GM13976 (cell line): ENCODE measurements around the gene SMIM11.
"Not testable (repeated sequence)": the region's sequence is repeated elsewhere in the genome, so short reads cannot be mapped to it uniquely, and the experiment has no call there.

Source experiments
- DNase-seq: peaks from one replicate; pipeline ENCODE4 v3.0.0; 2012; ENCODE audit warnings: low spot score
- in situ Hi-C: fragments of 300-500 bp; cut with MboI; formaldehyde crosslinking; loops from one replicate; pipeline ENCODE4 v1.12.0; 2022; ENCODE audit warnings: low sequenced_read_pairs, mixed read lengths, inconsistent platforms; ENCODE audit not compliant: unreplicated experiment
- TF ChIP-seq, protein P1 (sequence below): IDR thresholded peaks from 2 replicates; pipeline ENCODE4 v1.5.1; 2012; ENCODE audit warnings: borderline replicate concordance, mild to moderate bottlenecking; ENCODE audit not compliant: insufficient read depth; ENCODE audit errors: extremely low read depth, missing control alignments, control extremely low read depth

SMIM11 gene, protein sequence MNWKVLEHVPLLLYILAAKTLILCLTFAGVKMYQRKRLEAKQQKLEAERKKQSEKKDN

DNA sequence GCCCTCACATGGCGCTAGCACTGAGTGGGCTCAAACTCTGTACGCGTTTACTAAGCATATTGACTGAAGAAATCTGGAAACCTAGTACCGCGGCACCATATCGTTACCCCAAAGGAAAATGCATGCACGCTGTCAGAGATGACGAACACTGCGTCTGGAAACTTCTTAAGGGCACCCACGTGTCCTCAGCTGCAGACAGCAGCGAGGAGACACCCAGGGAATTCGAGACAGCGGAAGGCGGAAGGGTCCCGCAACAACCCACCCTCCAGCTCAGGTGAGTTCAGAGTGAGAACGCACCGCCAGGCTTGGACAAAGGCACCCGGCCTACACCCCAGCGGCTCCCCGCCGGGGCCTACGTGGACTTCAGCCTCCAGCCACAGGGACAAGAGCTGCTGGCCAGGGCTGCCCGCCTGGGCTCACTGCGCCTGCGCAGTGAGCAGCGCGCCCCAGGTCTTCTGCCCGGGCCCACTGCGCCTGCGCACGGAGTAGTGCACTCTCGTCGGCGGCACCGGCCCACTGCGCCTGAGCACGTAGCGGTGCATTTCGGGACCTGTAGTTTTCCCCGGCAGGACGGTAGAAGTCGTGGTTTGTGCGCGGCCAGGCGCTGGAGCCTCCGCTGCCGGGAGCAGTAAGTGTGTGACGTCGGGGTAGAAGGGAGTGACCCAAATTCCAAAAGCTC lies at the start of gene SMIM11:
SMIM11 (plus strand) TSS at position 568 of the 679 bp plus-strand sequence. CDS start 3,998 bp downstream, outside the sequence.
- in situ Hi-C loops, DNase-seq: not testable (repeated sequence)

DNA sequence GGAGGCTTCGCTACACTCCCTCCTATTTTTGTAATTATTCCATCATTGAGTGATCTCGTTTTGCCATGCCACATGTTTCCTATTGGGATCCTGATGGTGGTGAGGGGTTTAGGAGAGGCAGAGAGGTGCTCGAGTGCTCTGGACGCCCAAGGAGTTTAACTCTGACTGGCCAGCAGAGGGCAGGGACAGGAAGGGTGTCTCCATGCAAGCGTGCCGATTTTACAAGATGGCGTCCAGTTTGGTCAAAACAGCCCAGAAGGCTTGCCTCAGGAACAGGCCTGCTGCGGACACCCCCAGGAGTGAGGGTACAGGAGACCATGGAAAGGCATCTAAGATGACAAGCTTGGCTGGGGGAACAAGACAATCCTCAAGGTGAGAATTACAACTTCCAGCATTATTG lies 45.3 kb upstream of the SMIM11 start:
- DNase-seq: no peak
- TF ChIP-seq, protein P1, sequence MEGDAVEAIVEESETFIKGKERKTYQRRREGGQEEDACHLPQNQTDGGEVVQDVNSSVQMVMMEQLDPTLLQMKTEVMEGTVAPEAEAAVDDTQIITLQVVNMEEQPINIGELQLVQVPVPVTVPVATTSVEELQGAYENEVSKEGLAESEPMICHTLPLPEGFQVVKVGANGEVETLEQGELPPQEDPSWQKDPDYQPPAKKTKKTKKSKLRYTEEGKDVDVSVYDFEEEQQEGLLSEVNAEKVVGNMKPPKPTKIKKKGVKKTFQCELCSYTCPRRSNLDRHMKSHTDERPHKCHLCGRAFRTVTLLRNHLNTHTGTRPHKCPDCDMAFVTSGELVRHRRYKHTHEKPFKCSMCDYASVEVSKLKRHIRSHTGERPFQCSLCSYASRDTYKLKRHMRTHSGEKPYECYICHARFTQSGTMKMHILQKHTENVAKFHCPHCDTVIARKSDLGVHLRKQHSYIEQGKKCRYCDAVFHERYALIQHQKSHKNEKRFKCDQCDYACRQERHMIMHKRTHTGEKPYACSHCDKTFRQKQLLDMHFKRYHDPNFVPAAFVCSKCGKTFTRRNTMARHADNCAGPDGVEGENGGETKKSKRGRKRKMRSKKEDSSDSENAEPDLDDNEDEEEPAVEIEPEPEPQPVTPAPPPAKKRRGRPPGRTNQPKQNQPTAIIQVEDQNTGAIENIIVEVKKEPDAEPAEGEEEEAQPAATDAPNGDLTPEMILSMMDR: no peak
- in situ Hi-C loops: no loop called here

DNA sequence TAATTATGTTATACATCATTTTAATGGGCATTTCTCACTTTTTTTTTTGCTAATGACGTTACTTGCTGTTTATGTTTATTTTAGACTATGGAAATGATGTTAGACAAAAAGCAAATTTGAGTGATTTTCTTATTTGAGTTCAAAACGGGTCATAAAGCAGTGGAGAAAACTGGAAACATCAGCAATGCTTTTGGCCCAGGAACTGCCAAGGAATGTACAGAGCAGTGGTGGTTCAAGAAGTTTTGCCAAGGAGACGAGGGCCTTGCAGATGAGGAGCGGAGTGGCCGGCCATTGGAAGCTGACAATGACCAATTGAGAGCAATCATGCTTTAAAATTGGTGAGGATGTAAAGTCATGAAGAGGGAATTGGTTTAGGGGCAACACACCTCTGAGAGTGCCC lies 43.6 kb upstream of the SMIM11 start:
- DNase-seq: no peak
- in situ Hi-C loops: no loop called here
- TF ChIP-seq, protein P1: no peak

DNA sequence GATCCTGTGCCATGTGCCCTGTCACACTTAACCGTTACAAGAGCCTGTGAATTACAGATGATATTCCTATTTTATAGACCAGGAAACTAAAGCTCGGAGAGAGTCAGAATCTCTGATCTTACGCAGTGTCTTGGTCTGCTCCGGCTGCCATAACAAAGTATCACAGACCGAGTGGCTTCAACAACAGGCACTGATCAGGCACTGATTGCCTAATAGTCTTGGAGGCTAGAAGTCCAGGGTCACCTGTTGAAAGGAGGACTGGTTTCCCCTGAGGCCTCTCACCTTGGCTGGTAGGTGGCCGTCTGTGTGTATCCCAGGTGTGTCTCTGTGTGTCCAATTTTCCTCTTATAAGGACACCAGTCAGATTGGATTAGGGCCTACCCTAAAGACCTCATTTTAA lies 43.0 kb upstream of the SMIM11 start:
- in situ Hi-C loops: no loop called here
- TF ChIP-seq, protein P1: no peak
- DNase-seq: no peak

DNA sequence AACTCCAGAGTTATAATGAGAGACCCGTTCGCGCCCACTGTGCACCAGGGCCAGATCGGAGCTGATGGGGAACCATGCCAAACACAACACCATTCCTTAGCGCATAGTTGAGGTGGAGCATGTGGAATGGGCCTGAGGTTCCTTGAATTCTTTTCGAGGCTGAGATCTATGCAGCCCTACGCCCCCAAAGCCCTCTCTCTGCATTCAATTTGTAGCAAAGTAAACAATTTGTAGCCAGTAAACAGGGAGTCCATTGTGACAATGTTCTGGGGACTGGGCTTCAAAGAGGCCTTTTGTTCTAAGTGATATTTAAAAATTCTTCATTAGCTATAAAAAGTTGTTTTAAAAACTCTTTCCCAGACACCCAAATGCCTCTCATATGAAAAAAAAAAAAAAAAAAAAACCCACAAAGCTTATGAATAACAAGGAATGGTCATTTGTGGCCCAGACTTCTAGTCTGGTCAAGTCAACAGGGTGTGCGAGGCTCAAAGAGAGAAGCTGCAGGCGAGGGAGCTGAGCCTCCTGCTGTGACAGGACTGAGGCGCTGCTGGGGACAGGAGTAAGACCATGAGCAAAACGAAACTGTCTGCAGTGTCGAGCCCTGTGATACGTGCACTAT lies 42.1 kb upstream of the SMIM11 start:
- in situ Hi-C loops: no loop called here
- TF ChIP-seq, protein P1: no peak
- DNase-seq: no peak

DNA sequence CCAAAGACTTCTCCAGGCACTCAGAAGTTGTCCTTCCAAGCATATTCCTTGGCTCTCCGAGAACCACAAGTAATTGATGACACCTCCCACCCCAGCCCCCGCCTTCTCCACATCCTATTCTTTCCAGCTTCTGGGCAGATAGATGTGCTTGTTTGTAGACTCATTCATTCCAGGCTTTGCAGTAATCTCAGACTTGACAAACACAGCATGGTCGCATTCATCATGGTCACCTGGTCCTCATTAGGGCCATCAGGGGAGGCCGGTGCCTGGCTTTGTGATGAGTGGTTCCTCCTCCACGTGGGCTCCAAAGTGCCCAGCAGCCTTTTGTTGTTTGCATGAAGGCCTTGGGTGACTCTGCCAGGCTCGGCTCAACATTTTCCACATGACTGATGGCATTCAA lies 40.0 kb upstream of the SMIM11 start:
- no peak for DNase-seq
- in situ Hi-C loops: no loop called here
- TF ChIP-seq, protein P1: no peak

DNA sequence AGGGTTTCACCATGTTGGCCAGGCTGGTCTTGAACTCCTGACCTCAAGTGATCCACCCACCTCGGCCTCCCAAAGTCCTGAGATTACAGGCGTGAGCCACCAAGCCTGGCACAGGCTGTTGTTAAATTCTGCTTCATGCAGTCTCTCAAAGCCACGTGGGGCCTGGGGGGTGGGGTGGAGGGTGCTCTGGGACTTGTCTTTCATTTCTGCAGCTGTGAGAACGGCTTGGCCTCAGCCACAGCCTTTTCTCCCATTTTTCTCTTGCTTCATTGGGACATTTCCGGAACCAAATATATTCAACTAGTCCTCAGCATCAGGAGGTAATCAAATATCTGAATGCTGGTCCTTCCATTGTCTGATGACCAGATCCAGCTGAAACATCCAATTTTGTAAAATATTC lies 39.1 kb upstream of the SMIM11 start:
- DNase-seq: no peak
- TF ChIP-seq, protein P1: no peak
- in situ Hi-C loops: no loop called here
